Osteoblast (primary cell): ENCODE data around the gene MAGI1. TPM values are rescaled to one million over a fixed set of nuclear protein-coding genes. Genes with fewer than 3 reads are reported as not detected.

Source experiments
- DNase-seq: peaks from one replicate; pipeline ENCODE4 v3.0.0; 2011; ENCODE audit warnings: low spot score, mixed read lengths; ENCODE audit not compliant: insufficient read length; ENCODE audit errors: missing footprints
- H2AFZ ChIP-seq: 2 replicates; pipeline ENCODE4 v1.6.0; 2011; ENCODE audit warnings: mild to moderate bottlenecking, low read length
- H3K27ac ChIP-seq: 2 replicates; pipeline ENCODE4 v1.5.1; 2011; ENCODE audit warnings: mild to moderate bottlenecking, low read depth, low read length, moderate library complexity
- H3K27me3 ChIP-seq: 2 replicates; pipeline ENCODE4 v1.6.0; 2012; ENCODE audit warnings: mild to moderate bottlenecking, control low read depth, inconsistent platforms, low read length, moderate library complexity; ENCODE audit not compliant: insufficient read depth
- H3K36me3 ChIP-seq: 2 replicates; pipeline ENCODE4 v1.5.1; 2011; ENCODE audit warnings: mild to moderate bottlenecking, low read length, control low read depth, moderate library complexity; ENCODE audit not compliant: insufficient read depth
- H3K4me1 ChIP-seq: 2 replicates; pipeline ENCODE4 v1.5.1; 2011; ENCODE audit warnings: mild to moderate bottlenecking, low read length, control low read depth, moderate library complexity; ENCODE audit not compliant: insufficient read depth
- H3K4me2 ChIP-seq: 2 replicates; pipeline ENCODE4 v1.6.0; 2011; ENCODE audit warnings: mild to moderate bottlenecking, low read length; ENCODE audit not compliant: insufficient read depth
- H3K4me3 ChIP-seq: fragments of 200-600 bp; sonication (generic); 3 replicates; pipeline ENCODE4 v1.5.1; 2012; ENCODE audit warnings: mild to moderate bottlenecking, low read length, inconsistent platforms; ENCODE audit not compliant: insufficient read depth
- H3K79me2 ChIP-seq: 2 replicates; pipeline ENCODE4 v1.6.0; 2012; ENCODE audit warnings: mild to moderate bottlenecking, low read length, control low read depth, inconsistent platforms; ENCODE audit not compliant: insufficient read depth
- H3K9me3 ChIP-seq: 2 replicates; pipeline ENCODE4 v1.5.1; 2011; ENCODE audit warnings: low read depth, low read length, control low read depth
- H4K20me1 ChIP-seq: 2 replicates; pipeline ENCODE4 v1.6.0; 2012; ENCODE audit warnings: mild to moderate bottlenecking, low read length, control low read depth; ENCODE audit not compliant: insufficient read depth
- total RNA-seq: library from RNA; depleted of rRNA; stranded (reverse); fragments of >200 nt; gene quantifications from 2 replicates; pipeline ENCODE4 v1.2.3, GENCODE V29; 2012
- TF ChIP-seq, protein P1 (sequence below): IDR thresholded peaks from 2 replicates; pipeline ENCODE4 v1.5.1; 2011; ENCODE audit warnings: mild to moderate bottlenecking, low read depth, low read length, moderate library complexity; ENCODE audit errors: extremely low read depth

MAGI1 gene
- total RNA-seq, 1 donor: 66.6 TPM

GRCh38 chr3:65593780-65594752 is 444.7 kb downstream of the MAGI1 start:
- no peak for DNase-seq
- Histone ChIP-seq H3K36me3 (no peaks in the 10 kb centered on the region), H3K4me2 (no peak overlapping the region), H3K27ac (no peak overlapping the region), H2AFZ (no peak overlapping the region), H3K4me1 (no peaks in the 10 kb centered on the region), H3K9me3 (no peaks in the 10 kb centered on the region), H3K79me2 (peaks cover 58% of the 10 kb centered on the region), H3K27me3 (no peaks in the 10 kb centered on the region), H4K20me1 (peaks cover 72% of the 10 kb centered on the region), H3K4me3 (no peak overlapping the region)
- TF ChIP-seq, protein P1, sequence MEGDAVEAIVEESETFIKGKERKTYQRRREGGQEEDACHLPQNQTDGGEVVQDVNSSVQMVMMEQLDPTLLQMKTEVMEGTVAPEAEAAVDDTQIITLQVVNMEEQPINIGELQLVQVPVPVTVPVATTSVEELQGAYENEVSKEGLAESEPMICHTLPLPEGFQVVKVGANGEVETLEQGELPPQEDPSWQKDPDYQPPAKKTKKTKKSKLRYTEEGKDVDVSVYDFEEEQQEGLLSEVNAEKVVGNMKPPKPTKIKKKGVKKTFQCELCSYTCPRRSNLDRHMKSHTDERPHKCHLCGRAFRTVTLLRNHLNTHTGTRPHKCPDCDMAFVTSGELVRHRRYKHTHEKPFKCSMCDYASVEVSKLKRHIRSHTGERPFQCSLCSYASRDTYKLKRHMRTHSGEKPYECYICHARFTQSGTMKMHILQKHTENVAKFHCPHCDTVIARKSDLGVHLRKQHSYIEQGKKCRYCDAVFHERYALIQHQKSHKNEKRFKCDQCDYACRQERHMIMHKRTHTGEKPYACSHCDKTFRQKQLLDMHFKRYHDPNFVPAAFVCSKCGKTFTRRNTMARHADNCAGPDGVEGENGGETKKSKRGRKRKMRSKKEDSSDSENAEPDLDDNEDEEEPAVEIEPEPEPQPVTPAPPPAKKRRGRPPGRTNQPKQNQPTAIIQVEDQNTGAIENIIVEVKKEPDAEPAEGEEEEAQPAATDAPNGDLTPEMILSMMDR: no peak

DNA sequence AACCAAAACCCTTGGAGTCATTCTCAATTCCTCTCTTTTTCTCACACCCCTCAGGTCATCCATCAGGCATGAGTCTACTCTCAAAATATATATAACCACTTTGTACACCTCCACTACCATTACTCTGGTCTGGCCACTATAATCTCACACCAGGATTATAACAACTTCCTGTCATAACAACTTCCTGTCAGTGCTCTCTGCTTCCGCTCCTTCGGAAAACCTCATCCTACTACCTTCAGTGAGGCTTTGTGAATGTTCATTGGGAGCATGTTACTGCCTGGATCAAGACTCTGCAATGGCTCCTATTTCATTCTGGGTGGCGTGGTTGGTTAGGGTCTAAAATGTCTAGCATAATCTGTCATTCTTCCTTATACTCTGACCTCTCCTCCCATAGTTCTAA is 447.4 kb downstream of the MAGI1 start:
- Histone ChIP-seq H3K4me1 (no peaks in the 10 kb centered on the region), H3K4me3 (no peak overlapping the region), H3K79me2 (peaks cover 57% of the 10 kb centered on the region), H3K36me3 (no peaks in the 10 kb centered on the region), H2AFZ (no peak overlapping the region), H4K20me1 (peaks cover 60% of the 10 kb centered on the region), H3K9me3 (no peaks in the 10 kb centered on the region), H3K27me3 (no peaks in the 10 kb centered on the region), H3K27ac (no peak overlapping the region), H3K4me2 (no peak overlapping the region)
- TF ChIP-seq, protein P1: no peak
- DNase-seq: no peak

- Histone ChIP-seq H3K4me3 (no peak overlapping the region), H3K79me2 (peaks cover 50% of the 10 kb centered on the region), H3K4me1 (no peaks in the 10 kb centered on the region), H3K27me3 (no peaks in the 10 kb centered on the region), H3K9me3 (no peaks in the 10 kb centered on the region), H3K4me2 (no peak overlapping the region), H3K36me3 (no peaks in the 10 kb centered on the region), H3K27ac (no peak overlapping the region), H4K20me1 (peaks cover 50% of the 10 kb centered on the region), H2AFZ (no peak overlapping the region)
- TF ChIP-seq, protein P1: no peak
- no peak for DNase-seq
These were observed 449.8 kb downstream of the MAGI1 start for GRCh38 chr3:65588884-65589283.

- Histone ChIP-seq H3K36me3 (no peaks in the 10 kb centered on the region), H3K27me3 (no peaks in the 10 kb centered on the region), H3K4me3 (no peak overlapping the region), H3K4me1 (peaks cover 8% of the 10 kb centered on the region), H3K4me2 (no peak overlapping the region), H3K79me2 (peaks cover 47% of the 10 kb centered on the region), H4K20me1 (peaks cover 53% of the 10 kb centered on the region), H3K27ac (no peak overlapping the region), H3K9me3 (no peaks in the 10 kb centered on the region), H2AFZ (no peak overlapping the region)
- TF ChIP-seq, protein P1: no peak
- DNase-seq: no peak
These were observed 450.9 kb downstream of the MAGI1 start for GRCh38 chr3:65587650-65588439.
